Left ventricle myocardium inferior (tissue), 1 donor: ENCODE results near the gene FOXR1. TPM values are rescaled to one million over a fixed set of nuclear protein-coding genes. Genes with fewer than 3 reads are reported as not detected.

ENCODE experiments used
- DNase-seq: peaks from one replicate; pipeline ENCODE4 v3.0.0-alpha.2; 2020
- H3K27ac ChIP-seq: fragments of 200-600 bp; replicated peaks from 2 replicates; pipeline ENCODE4 v1.8.0; 2021
- H3K27me3 ChIP-seq: fragments of 200-600 bp; 2 replicates; pipeline ENCODE4 v1.8.0; 2021; ENCODE audit warnings: low read depth
- H3K36me3 ChIP-seq: fragments of 200-600 bp; 2 replicates; pipeline ENCODE4 v1.8.0; 2021
- H3K4me1 ChIP-seq: fragments of 200-600 bp; 2 replicates; pipeline ENCODE4 v1.8.0; 2021
- H3K4me3 ChIP-seq: fragments of 200-600 bp; 2 replicates; pipeline ENCODE4 v1.8.0; 2021; ENCODE audit warnings: mild to moderate bottlenecking, moderate library complexity
- H3K9me3 ChIP-seq: fragments of 200-600 bp; replicated peaks from 2 replicates; pipeline ENCODE4 v1.8.0; 2021
- CTCF ChIP-seq: fragments of 200-600 bp; IDR thresholded peaks from 2 replicates; pipeline ENCODE4 v1.8.0; 2021; ENCODE audit warnings: antibody characterized with exemption, mild to moderate bottlenecking, borderline replicate concordance
- intact Hi-C: fragments of 100-400 bp; cut with micrococcal nuclease; formaldehyde crosslinking; loops from one replicate; pipeline ENCODE4 v1.11.0; 2022
- total RNA-seq: library from RNA; stranded (reverse); fragmentation: NEBNext Ultra II Directional; extraction: Animal tissue kit (Norgen Biotek cat#: 25700); gene quantifications from one replicate; pipeline ENCODE4 v1.2.1, GENCODE V29; 2021
- donor health status: DM: no; HTN: yes; CAD: no; lungs with severe emphysema.

Gene FOXR1
- total RNA-seq, 1 donor from 2014 or later, result not detected

- peaks cover 63% of the 10 kb centered on the region for H3K4me1 ChIP-seq
- H3K27me3 ChIP-seq, result no peaks in the 10 kb centered on the region
- H3K36me3 ChIP-seq, result no peaks in the 10 kb centered on the region
- peak; percentile 97 for TF ChIP-seq CTCF
- no peaks in the 10 kb centered on the region for H3K9me3 ChIP-seq
- intact Hi-C loops, result no loop called here
- H3K27ac ChIP-seq, result peak overlapping the region; percentile 100
- H3K4me3 ChIP-seq, result peak overlapping the region; percentile 90
- peak; percentile 82 for DNase-seq
Observed at GRCh38 chr11:118930094-118930712, 41.4 kb upstream of the FOXR1 start.

- H3K27ac ChIP-seq, result no peak overlapping the region
- intact Hi-C loops, result no loop called here
- H3K4me1 ChIP-seq, result peaks cover 53% of the 10 kb centered on the region
- no peaks in the 10 kb centered on the region for H3K9me3 ChIP-seq
- no peaks in the 10 kb centered on the region for H3K36me3 ChIP-seq
- no peak overlapping the region for H3K4me3 ChIP-seq
- H3K27me3 ChIP-seq, result no peaks in the 10 kb centered on the region
- no peak for TF ChIP-seq CTCF
- DNase-seq, result no peak
Observed at GRCh38 chr11:118931571-118931970, 40.0 kb upstream of the FOXR1 start.

- Histone ChIP-seq H3K9me3 (no peaks in the 10 kb centered on the region), H3K4me1 (peaks cover 34% of the 10 kb centered on the region), H3K27me3 (peaks cover 14% of the 10 kb centered on the region), H3K27ac (peak overlapping the region; percentile 80), H3K36me3 (no peaks in the 10 kb centered on the region), H3K4me3 (no peak overlapping the region)
- no peak for TF ChIP-seq CTCF
- DNase-seq, result peak; percentile 39
- intact Hi-C loops, result no loop called here
Observed at GRCh38 chr11:118933486-118933885, 38.1 kb upstream of the FOXR1 start.

GRCh38 chr11:118935376-118935775, 36.2 kb upstream of the FOXR1 start:
- Histone ChIP-seq H3K27ac (no peak overlapping the region), H3K4me1 (peaks cover 17% of the 10 kb centered on the region), H3K4me3 (no peak overlapping the region), H3K36me3 (no peaks in the 10 kb centered on the region), H3K27me3 (peaks cover 28% of the 10 kb centered on the region), H3K9me3 (no peaks in the 10 kb centered on the region)
- no peak for TF ChIP-seq CTCF
- intact Hi-C loops, result no loop called here
- DNase-seq, result no peak

- no peak overlapping the region for H3K27ac ChIP-seq
- H3K4me3 ChIP-seq, result no peak overlapping the region
- no peaks in the 10 kb centered on the region for H3K9me3 ChIP-seq
- no peak for DNase-seq
- H3K4me1 ChIP-seq, result peaks cover 4% of the 10 kb centered on the region
- intact Hi-C loops, result no loop called here
- peaks cover 57% of the 10 kb centered on the region for H3K27me3 ChIP-seq
- TF ChIP-seq CTCF, result no peak
- no peaks in the 10 kb centered on the region for H3K36me3 ChIP-seq
Observed at GRCh38 chr11:118938491-118939403, 32.8 kb upstream of the FOXR1 start.
